Testis (tissue), 2 donors: Measurements from ENCODE around the gene SEMA4G.

Experiments
- POLR2A ChIP-seq: fragments of 450-650 bp; IDR thresholded peaks from one replicate; pipeline ENCODE4 v1.6.1; 2017; ENCODE audit warnings: antibody characterized with exemption, mild to moderate bottlenecking, moderate library complexity
- TF ChIP-seq, protein P1 (sequence below), 3 experiments: fragments of 450-650 bp in 2 of 3; fragments of 200-600 bp in 1 of 3; sonication (generic) in 1 of 3; IDR thresholded peaks; one replicate each; pipeline ENCODE4 v1.5.1; 2016 to 2019; ENCODE audit warnings: antibody characterized with exemption in 3 of 3, mild to moderate bottlenecking in 2 of 3, moderate library complexity in 1 of 3

DNA sequence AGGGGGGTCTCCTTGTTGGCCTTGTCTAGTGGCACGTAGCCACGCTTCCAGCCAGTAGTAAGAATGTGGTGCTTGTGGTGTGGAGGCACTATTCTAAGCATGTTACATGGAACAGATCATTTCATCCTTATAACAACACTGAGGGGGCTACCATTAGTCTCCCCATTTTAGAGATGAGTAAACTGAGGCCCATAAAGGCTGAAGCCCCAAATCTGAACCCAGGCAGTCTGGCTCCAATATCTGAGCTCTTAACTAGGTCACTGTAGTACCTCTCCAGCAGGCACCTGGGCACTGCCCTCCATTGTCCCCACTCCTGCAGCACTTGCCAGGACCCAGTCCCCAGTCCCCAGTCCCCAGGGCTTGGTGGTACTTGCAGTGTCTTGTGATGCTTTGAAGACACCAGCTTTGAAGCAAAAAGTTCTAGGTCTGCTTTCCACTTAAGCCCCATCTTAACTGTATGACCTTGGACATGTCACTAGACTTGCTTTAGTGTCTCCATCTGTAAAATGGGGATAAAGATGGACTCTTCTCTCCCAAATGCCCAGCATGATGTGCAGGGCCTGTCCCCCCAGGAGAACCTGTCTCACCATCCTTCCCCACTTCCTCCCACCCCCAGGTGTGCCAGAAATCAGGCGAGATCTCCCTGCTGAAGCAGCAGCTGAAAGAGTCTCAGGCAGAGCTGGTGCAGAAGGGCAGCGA lies 36.7 kb downstream of the SEMA4G start:
- TF ChIP-seq, protein P1, sequence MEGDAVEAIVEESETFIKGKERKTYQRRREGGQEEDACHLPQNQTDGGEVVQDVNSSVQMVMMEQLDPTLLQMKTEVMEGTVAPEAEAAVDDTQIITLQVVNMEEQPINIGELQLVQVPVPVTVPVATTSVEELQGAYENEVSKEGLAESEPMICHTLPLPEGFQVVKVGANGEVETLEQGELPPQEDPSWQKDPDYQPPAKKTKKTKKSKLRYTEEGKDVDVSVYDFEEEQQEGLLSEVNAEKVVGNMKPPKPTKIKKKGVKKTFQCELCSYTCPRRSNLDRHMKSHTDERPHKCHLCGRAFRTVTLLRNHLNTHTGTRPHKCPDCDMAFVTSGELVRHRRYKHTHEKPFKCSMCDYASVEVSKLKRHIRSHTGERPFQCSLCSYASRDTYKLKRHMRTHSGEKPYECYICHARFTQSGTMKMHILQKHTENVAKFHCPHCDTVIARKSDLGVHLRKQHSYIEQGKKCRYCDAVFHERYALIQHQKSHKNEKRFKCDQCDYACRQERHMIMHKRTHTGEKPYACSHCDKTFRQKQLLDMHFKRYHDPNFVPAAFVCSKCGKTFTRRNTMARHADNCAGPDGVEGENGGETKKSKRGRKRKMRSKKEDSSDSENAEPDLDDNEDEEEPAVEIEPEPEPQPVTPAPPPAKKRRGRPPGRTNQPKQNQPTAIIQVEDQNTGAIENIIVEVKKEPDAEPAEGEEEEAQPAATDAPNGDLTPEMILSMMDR (IDR thresholded peaks at IDR 0.05), result no peak
- no peak for TF ChIP-seq POLR2A
